Astrocyte of the cerebellum (primary cell): ENCODE measurements around the gene USP44.

Experiments
- DNase-seq: peaks from one replicate; pipeline ENCODE4 v3.0.0-alpha.2; 2011; ENCODE audit warnings: low read depth
- H3K4me3 ChIP-seq: 2 replicates; pipeline ENCODE4 v1.5.1; 2011; ENCODE audit warnings: mild to moderate bottlenecking, low read depth, low read length, moderate library complexity
- in situ Hi-C: cut with HindIII; loops from 2 replicates; pipeline ENCODE4 v1.10.0; 2017; ENCODE audit warnings: low sequenced_read_pairs
- TF ChIP-seq, protein P1 (sequence below): IDR thresholded peaks from 2 replicates; pipeline ENCODE4 v1.5.1; 2012; ENCODE audit warnings: low read length, low read depth, moderate library complexity, mild to moderate bottlenecking; ENCODE audit errors: missing control alignments

The USP44 gene

DNA sequence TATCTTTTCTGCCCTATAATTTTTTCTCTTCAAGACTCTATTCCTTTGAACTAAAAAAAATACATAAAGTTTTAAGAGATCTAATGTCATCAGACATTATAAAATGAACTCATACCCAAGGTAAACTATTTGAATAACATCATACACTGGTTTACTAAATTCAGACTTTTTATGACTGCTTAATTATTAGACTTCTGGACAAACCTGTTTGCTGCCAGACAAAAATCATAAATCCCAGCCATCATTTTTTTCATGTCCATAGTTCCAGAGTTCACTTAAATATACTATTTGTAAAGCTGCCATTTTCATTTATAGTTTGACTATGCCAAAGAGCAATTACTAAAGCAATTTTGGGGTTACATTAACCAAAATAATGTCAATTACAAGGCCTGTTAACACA is 34.0 kb downstream of the USP44 start:
- TF ChIP-seq, protein P1, sequence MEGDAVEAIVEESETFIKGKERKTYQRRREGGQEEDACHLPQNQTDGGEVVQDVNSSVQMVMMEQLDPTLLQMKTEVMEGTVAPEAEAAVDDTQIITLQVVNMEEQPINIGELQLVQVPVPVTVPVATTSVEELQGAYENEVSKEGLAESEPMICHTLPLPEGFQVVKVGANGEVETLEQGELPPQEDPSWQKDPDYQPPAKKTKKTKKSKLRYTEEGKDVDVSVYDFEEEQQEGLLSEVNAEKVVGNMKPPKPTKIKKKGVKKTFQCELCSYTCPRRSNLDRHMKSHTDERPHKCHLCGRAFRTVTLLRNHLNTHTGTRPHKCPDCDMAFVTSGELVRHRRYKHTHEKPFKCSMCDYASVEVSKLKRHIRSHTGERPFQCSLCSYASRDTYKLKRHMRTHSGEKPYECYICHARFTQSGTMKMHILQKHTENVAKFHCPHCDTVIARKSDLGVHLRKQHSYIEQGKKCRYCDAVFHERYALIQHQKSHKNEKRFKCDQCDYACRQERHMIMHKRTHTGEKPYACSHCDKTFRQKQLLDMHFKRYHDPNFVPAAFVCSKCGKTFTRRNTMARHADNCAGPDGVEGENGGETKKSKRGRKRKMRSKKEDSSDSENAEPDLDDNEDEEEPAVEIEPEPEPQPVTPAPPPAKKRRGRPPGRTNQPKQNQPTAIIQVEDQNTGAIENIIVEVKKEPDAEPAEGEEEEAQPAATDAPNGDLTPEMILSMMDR = no peak
- no peak overlapping the region for H3K4me3 ChIP-seq
- DNase-seq = no peak
- in situ Hi-C loops = no loop called here

DNA sequence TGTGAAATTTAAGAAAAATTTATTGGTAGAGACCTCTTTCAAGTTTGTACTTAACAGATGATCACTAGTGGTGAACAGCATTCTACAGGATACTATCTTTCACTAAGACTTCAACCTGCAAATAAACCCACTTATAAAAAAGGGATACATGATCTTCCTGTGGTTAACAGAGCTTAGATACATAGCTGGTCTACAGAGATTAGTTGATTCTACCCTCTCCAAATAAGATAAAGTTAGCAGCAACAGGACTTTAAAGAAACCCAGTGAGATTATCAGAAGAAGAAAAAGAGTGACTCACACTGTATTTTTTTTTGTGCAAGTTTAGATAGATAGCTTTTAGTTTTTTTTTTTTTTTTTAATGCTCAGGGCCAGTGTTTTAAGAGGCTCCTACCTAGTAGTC is 34.5 kb downstream of the USP44 start:
- no peak for DNase-seq
- H3K4me3 ChIP-seq = no peak overlapping the region
- in situ Hi-C loops = no loop called here
- TF ChIP-seq, protein P1 = no peak

DNA sequence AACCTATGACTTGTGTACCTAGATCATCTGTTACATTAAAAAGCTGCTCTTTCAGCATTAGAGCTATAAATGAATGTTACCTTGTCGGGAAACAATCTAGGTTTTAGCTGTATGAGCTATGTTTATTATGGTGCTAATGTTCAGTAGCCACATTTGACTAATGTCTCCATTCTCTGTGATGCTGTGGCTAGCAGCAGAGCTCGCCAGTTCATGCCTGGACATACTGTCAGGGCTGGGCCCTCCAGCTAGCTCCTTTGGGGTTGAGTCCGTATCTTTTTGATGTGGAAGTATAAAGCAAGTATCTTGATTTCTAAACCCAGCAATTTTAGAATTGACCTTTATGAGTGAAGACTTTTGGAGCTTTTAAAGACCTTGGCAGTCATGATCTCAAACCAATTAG is 36.1 kb downstream of the USP44 start:
- TF ChIP-seq, protein P1 = no peak
- in situ Hi-C loops = no loop called here
- DNase-seq = no peak
- no peak overlapping the region for H3K4me3 ChIP-seq

DNA sequence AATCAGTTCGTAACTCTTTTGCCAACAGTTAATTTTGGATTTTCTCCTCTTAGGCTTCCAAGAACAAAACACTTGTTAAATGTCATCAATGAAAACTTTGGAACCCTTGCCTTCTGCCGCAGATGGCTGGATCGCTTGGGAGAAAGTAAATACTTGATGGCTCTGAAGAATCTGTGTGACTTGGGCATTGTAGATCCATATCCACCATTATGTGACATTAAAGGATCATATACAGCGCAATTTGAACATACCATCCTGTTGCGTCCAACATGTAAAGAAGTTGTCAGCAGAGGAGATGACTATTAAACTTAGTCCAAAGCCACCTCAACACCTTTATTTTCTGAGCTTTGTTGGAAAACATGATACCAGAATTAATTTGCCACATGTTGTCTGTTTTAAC is 37.7 kb downstream of the USP44 start:
- DNase-seq = no peak
- TF ChIP-seq, protein P1 = no peak
- H3K4me3 ChIP-seq = no peak overlapping the region
- in situ Hi-C loops = no loop called here

DNA sequence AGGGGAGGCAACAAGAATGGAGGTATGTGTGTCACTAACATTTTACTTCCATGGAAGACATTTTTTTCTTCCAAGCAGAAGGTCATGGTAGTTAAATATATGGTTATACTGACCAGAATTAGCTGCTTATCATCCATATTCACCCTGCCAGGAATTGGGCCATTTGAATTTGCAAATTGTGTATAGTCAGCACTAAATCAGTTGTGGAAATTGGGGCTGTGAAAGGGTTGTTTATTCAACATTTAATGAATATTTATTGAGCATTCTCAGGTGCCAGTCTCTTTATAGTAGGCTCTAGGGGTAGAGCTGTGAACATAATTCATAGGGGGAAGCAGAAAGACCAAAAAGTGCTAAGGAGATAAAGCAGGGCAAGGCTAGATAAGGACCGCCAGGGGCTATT is 39.3 kb downstream of the USP44 start:
- DNase-seq = no peak
- H3K4me3 ChIP-seq = no peak overlapping the region
- TF ChIP-seq, protein P1 = no peak
- in situ Hi-C loops = no loop called here

DNA sequence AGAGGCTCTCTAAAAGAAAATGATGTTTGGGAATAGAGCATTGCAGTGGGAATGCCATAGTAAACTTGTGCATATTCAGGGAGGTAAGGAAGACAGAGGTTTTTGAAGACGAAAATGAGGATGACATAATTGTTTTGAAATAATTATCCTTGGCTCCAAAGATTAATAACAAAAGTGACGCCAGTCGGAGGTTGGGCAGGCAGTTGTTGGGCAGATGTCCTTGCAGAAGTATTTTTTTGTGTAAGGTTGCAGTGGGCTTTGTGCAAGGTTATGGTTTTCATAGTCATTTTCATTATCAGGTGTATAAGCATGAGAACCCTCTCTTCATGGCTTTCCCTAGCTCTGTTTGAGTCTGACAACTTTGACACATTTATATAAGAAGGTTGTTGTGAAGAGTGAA is 42.0 kb downstream of the USP44 start:
- TF ChIP-seq, protein P1 = no peak
- no peak overlapping the region for H3K4me3 ChIP-seq
- DNase-seq = no peak
- in situ Hi-C loops = no loop called here
